Measurements from ENCODE around the gene TBX18.

TBX18 gene

DNA sequence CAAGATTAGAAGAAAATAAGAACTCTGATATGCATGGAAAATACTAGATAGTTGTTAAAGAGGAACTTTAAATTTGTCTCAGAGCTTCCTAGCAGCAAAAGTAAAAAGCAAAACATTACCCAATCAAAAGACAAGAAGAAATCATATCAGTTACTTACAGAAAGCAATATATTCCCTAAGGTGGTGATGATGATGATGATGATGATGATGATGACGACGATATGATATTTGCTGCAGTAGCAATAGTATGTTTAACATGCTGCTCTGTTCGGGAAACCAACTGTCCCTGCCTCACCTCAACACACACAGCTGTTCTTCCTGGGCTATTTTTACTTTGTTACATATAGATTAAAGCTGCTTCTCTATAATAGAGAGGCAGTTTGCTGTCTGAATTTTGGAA is 12.0 kb upstream of the TBX18 start:
- Histone ChIP-seq H3K9me3 (ENCODE audit: insufficient read depth, low read depth, low read length) (peaks cover 2% of the 10 kb centered on the region), H3K36me3 (ENCODE audit: control insufficient read depth in 1 of 2, insufficient read depth in 2 of 2, low read length in 2 of 2) (no peaks in the 10 kb centered on the region), H4K8ac (ENCODE audit: low read depth, low read length) (no peak overlapping the region), H3K18ac (ENCODE audit: low read length) (no peak overlapping the region), H3K14ac (ENCODE audit: low read length) (no peak overlapping the region), H4K91ac (ENCODE audit: low read depth, low read length) (no peak overlapping the region), H3K4ac (ENCODE audit: low read depth, low read length) (no peak overlapping the region), H2BK5ac (ENCODE audit: low read depth, low read length, poor library complexity) (no peak overlapping the region), H3K4me2 (ENCODE audit: low read length) (no peak overlapping the region), H4K12ac (ENCODE audit: low read depth, low read length) (no peak overlapping the region), H2BK120ac (ENCODE audit: insufficient read depth, low read length, poor library complexity) (no peak overlapping the region), H3K27me3 (ENCODE audit: insufficient read depth, low read length) (peaks cover 37% of the 10 kb centered on the region), H3K4me1 (ENCODE audit: control insufficient read depth in 1 of 2, insufficient read depth in 2 of 2, low read length in 2 of 2) (peaks cover 6 to 18% of the 10 kb centered on the region in 2 experiments), H2AFZ (ENCODE audit: insufficient read depth, low read length, poor library complexity) (no peak overlapping the region), H2BK12ac (ENCODE audit: low read length) (no peak overlapping the region), H3K79me2 (ENCODE audit: control insufficient read depth, insufficient read depth, low read length, poor library complexity) (no peaks in the 10 kb centered on the region), H3K23ac (ENCODE audit: low read length) (no peak overlapping the region), H3K27ac (ENCODE audit: low read depth, low read length) (no peak overlapping the region), H2AK5ac (ENCODE audit: low read length) (no peak overlapping the region), H3K79me1 (ENCODE audit: low read length) (peaks cover 2% of the 10 kb centered on the region), H3K4me3 (ENCODE audit: low read depth, low read length) (no peak overlapping the region), H3K9ac (ENCODE audit: low read length) (no peak overlapping the region)
- no CpG with 5 or more reads among the region's 3 CpGs for WGBS (ENCODE audit: extremely low coverage, insufficient coverage, insufficient read length)
- no peak for DNase-seq

GRCh38 chr6:84775751-84776150 is 11.4 kb upstream of the TBX18 start:
- no peak overlapping the region for H2AK5ac ChIP-seq (ENCODE audit: low read length)
- no peak for DNase-seq
- H2BK5ac ChIP-seq (ENCODE audit: low read depth, low read length, poor library complexity), result no peak overlapping the region
- H4K91ac ChIP-seq (ENCODE audit: low read depth, low read length), result no peak overlapping the region
- peaks cover 37% of the 10 kb centered on the region for H3K27me3 ChIP-seq (ENCODE audit: insufficient read depth, low read length)
- H3K23ac ChIP-seq (ENCODE audit: low read length), result no peak overlapping the region
- no peak overlapping the region for H3K27ac ChIP-seq (ENCODE audit: low read depth, low read length)
- no peak overlapping the region for H2AFZ ChIP-seq (ENCODE audit: insufficient read depth, low read length, poor library complexity)
- no peak overlapping the region for H3K4ac ChIP-seq (ENCODE audit: low read depth, low read length)
- no peaks in the 10 kb centered on the region for H3K36me3 ChIP-seq (ENCODE audit: control insufficient read depth in 1 of 2, insufficient read depth in 2 of 2, low read length in 2 of 2)
- no peak overlapping the region for H3K18ac ChIP-seq (ENCODE audit: low read length)
- no peak overlapping the region for H3K9ac ChIP-seq (ENCODE audit: low read length)
- no peak overlapping the region for H2BK120ac ChIP-seq (ENCODE audit: insufficient read depth, low read length, poor library complexity)
- H3K4me2 ChIP-seq (ENCODE audit: low read length), result no peak overlapping the region
- no CpG with 5 or more reads among the region's 3 CpGs for WGBS (ENCODE audit: extremely low coverage, insufficient coverage, insufficient read length)
- H3K79me1 ChIP-seq (ENCODE audit: low read length), result peaks cover 2% of the 10 kb centered on the region
- H3K79me2 ChIP-seq (ENCODE audit: control insufficient read depth, insufficient read depth, low read length, poor library complexity), result no peaks in the 10 kb centered on the region
- H3K14ac ChIP-seq (ENCODE audit: low read length), result no peak overlapping the region
- no peak overlapping the region for H3K4me3 ChIP-seq (ENCODE audit: low read depth, low read length)
- H2BK12ac ChIP-seq (ENCODE audit: low read length), result no peak overlapping the region
- H4K12ac ChIP-seq (ENCODE audit: low read depth, low read length), result no peak overlapping the region
- H3K9me3 ChIP-seq (ENCODE audit: insufficient read depth, low read depth, low read length), result peaks cover 2% of the 10 kb centered on the region
- no peak overlapping the region for H4K8ac ChIP-seq (ENCODE audit: low read depth, low read length)
- peaks cover 6 to 18% of the 10 kb centered on the region in 2 experiments for H3K4me1 ChIP-seq (ENCODE audit: control insufficient read depth in 1 of 2, insufficient read depth in 2 of 2, low read length in 2 of 2)

- Histone ChIP-seq H3K79me2 (ENCODE audit: control insufficient read depth, insufficient read depth, low read length, poor library complexity) (no peaks in the 10 kb centered on the region), H3K14ac (ENCODE audit: low read length) (no peak overlapping the region), H3K27ac (ENCODE audit: low read depth, low read length) (no peak overlapping the region), H4K12ac (ENCODE audit: low read depth, low read length) (no peak overlapping the region), H2BK5ac (ENCODE audit: low read depth, low read length, poor library complexity) (no peak overlapping the region), H3K18ac (ENCODE audit: low read length) (no peak overlapping the region), H2BK12ac (ENCODE audit: low read length) (no peak overlapping the region), H4K8ac (ENCODE audit: low read depth, low read length) (no peak overlapping the region), H3K23ac (ENCODE audit: low read length) (no peak overlapping the region), H2AK5ac (ENCODE audit: low read length) (no peak overlapping the region), H3K9me3 (ENCODE audit: insufficient read depth, low read depth, low read length) (peaks cover 2% of the 10 kb centered on the region), H3K9ac (ENCODE audit: low read length) (no peak overlapping the region), H3K4me1 (ENCODE audit: control insufficient read depth in 1 of 2, insufficient read depth in 2 of 2, low read length in 2 of 2) (peaks cover 6 to 18% of the 10 kb centered on the region in 2 experiments), H3K79me1 (ENCODE audit: low read length) (peaks cover 2% of the 10 kb centered on the region), H4K91ac (ENCODE audit: low read depth, low read length) (no peak overlapping the region), H3K4me2 (ENCODE audit: low read length) (peak overlapping the region; percentile 97), H2BK120ac (ENCODE audit: insufficient read depth, low read length, poor library complexity) (no peak overlapping the region), H3K4me3 (ENCODE audit: low read depth, low read length) (peak overlapping the region; percentile 32), H3K27me3 (ENCODE audit: insufficient read depth, low read length) (peaks cover 37% of the 10 kb centered on the region), H3K4ac (ENCODE audit: low read depth, low read length) (no peak overlapping the region), H3K36me3 (ENCODE audit: control insufficient read depth in 1 of 2, insufficient read depth in 2 of 2, low read length in 2 of 2) (no peaks in the 10 kb centered on the region), H2AFZ (ENCODE audit: insufficient read depth, low read length, poor library complexity) (no peak overlapping the region)
- DNase-seq, result no peak
- WGBS (ENCODE audit: extremely low coverage, insufficient coverage, insufficient read length), result no CpG with 5 or more reads among the region's 14 CpGs
Measured at GRCh38 chr6:84774985-84775284, 10.5 kb upstream of the TBX18 start.

GRCh38 chr6:84774157-84774984 is 10.0 kb upstream of the TBX18 start:
- peaks cover 39% of the 10 kb centered on the region for H3K27me3 ChIP-seq (ENCODE audit: insufficient read depth, low read length)
- no peak overlapping the region for H2BK12ac ChIP-seq (ENCODE audit: low read length)
- H3K27ac ChIP-seq (ENCODE audit: low read depth, low read length), result no peak overlapping the region
- no peak overlapping the region for H3K18ac ChIP-seq (ENCODE audit: low read length)
- peak overlapping the region; percentile 97 for H3K4me2 ChIP-seq (ENCODE audit: low read length)
- peaks cover 2% of the 10 kb centered on the region for H3K9me3 ChIP-seq (ENCODE audit: insufficient read depth, low read depth, low read length)
- H3K79me1 ChIP-seq (ENCODE audit: low read length), result peaks cover 2% of the 10 kb centered on the region
- H3K9ac ChIP-seq (ENCODE audit: low read length), result peak overlapping the region; percentile 41
- H3K14ac ChIP-seq (ENCODE audit: low read length), result no peak overlapping the region
- no peak overlapping the region for H3K4ac ChIP-seq (ENCODE audit: low read depth, low read length)
- H3K36me3 ChIP-seq (ENCODE audit: control insufficient read depth in 1 of 2, insufficient read depth in 2 of 2, low read length in 2 of 2), result no peaks in the 10 kb centered on the region
- H2AFZ ChIP-seq (ENCODE audit: insufficient read depth, low read length, poor library complexity), result peak overlapping the region; percentile 86
- H4K12ac ChIP-seq (ENCODE audit: low read depth, low read length), result no peak overlapping the region
- no peak overlapping the region for H3K23ac ChIP-seq (ENCODE audit: low read length)
- no peak overlapping the region for H4K8ac ChIP-seq (ENCODE audit: low read depth, low read length)
- no peak overlapping the region for H2BK120ac ChIP-seq (ENCODE audit: insufficient read depth, low read length, poor library complexity)
- no peak overlapping the region for H4K91ac ChIP-seq (ENCODE audit: low read depth, low read length)
- DNase-seq, result no peak
- H2AK5ac ChIP-seq (ENCODE audit: low read length), result no peak overlapping the region
- H2BK5ac ChIP-seq (ENCODE audit: low read depth, low read length, poor library complexity), result no peak overlapping the region
- H3K4me3 ChIP-seq (ENCODE audit: low read depth, low read length), result peak overlapping the region; percentile 32
- WGBS (ENCODE audit: extremely low coverage, insufficient coverage, insufficient read length), result no CpG with 5 or more reads among the region's 79 CpGs
- peaks cover 6 to 18% of the 10 kb centered on the region in 2 experiments for H3K4me1 ChIP-seq (ENCODE audit: control insufficient read depth in 1 of 2, insufficient read depth in 2 of 2, low read length in 2 of 2)
- H3K79me2 ChIP-seq (ENCODE audit: control insufficient read depth, insufficient read depth, low read length, poor library complexity), result no peaks in the 10 kb centered on the region

Data from trophoblast cell (in vitro differentiated cells and primary cell).